Stimulated activated CD4-positive, alpha-beta T cell treated with anti-CD3 and anti-CD28 coated beads, TNF-alpha, amount 100 ng/mL, for 48 hours (primary cell): ENCODE measurements around the gene PTS.
A peak's percentile ranks its signal among the peaks of the same experiment; 100 is the strongest.

Source experiments
- DNase-seq, 3 donors: peaks; one replicate each; pipeline ENCODE4 v3.0.0-alpha.2; 2020; ENCODE audit warnings: low read depth in 3 of 3

PTS gene

DNA sequence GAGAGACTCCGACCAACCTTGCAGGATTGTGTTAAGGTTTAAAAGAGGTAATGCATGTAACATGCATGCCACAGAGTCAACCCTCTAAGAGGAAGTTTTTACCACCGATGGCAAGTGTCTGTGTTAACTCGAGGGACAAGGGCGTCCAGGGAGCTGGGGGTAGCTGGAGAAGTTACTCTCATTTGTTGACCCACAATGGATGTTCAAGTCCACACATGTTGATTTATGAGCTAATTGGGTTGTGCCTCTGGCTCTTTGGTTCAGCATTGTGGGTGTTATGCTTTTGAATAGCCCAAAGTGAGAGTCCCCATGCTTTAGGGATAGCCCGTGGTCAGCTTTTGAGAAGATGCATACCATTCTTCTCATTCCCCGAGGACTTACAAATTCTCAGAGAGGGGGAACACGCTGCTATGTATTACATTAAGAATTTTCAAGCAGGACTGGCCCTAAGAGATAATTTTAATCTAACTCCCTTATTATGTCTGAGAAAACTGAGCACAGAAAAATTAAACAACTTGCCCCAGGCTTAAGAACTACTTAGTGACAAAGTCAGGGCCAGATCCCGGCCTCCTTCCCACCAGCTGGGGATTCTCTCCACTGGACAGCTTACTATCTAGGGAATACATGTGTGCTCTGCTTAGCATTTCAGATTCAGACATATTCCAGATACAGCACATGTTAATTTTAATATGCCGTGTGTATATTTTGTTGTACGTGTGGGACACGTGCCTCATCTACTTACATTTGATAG is 39.6 kb downstream of the PTS start:
- DNase-seq: no peak

GRCh38 chr11:112266410-112266778 is 40.2 kb downstream of the PTS start:
- DNase-seq: no peak

DNA sequence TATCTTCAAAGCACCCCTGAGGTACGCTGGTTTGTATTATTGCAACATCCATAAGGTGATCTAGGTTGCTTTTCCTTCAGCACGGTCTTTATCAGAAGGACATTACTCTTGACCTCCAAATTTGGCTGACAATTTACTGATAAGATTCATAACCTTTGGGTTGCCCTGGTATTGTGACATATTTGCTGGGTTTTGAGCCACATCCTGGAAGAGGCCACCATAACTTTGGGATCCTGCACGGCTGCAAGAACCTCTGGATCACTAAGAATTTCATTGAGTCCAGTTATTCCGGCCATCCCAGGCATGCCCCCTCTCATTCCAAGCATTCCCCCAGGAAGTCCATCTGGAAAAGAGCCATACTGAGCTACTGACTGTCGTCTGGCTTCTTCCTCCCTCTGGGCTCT is 41.0 kb downstream of the PTS start:
- no peak for DNase-seq

- no peak for DNase-seq
These were observed 42.2 kb downstream of the PTS start for GRCh38 chr11:112268406-112268805.

DNA sequence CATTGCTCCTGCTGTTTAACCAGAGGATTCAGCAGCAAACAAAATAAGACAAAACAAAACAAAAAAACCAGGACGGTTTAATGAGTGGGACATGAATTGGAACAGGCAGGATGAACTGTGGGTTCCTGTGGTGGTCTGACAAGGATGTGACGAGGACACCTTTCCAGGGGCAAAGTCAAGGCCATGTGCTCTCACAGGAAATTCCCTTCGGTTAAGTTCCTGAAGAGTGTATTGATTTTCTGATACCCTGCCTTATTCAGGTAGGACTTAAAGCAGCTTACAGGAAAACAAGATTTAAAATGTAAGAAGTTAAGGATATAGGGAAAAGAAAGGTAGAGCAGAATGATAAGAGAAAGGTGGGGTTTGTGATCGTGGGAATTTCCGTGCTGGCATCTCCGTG is 42.9 kb downstream of the PTS start:
- no peak for DNase-seq

DNA sequence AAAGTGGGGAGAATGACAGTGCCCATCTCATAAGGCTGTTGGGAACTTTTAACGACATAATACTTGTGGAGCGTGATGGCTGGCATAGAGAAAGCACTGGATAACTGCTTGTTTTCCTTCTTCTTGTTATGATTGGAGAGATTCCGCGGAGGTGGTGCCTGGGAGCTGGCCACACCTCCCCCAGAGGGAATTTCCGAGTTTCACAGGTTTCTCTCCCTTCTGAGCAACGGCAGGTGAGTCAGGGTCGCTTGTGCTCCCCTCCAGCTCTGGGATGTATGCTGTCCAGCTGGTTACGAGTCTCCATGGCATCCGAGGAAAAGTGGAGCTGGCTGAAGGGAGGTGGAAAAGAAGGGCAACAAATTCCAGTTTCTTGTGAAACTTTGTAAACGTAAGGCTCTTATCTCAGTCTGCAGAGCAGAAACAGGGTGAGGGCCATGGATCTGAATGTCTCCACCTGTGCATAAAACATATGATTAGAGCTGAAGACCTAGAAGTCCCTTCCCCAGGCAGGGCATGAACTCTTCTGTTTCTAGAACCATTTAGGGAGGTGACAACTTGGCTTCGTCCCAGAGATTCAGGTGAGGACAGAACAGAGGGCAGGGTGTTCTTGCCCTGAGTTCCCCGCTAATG is 44.4 kb downstream of the PTS start:
- DNase-seq: no peak

- DNase-seq: no peak
These were observed 45.0 kb downstream of the PTS start for GRCh38 chr11:112271242-112271641.

- no peak for DNase-seq
These were observed 46.8 kb downstream of the PTS start for GRCh38 chr11:112273066-112273465.

DNA sequence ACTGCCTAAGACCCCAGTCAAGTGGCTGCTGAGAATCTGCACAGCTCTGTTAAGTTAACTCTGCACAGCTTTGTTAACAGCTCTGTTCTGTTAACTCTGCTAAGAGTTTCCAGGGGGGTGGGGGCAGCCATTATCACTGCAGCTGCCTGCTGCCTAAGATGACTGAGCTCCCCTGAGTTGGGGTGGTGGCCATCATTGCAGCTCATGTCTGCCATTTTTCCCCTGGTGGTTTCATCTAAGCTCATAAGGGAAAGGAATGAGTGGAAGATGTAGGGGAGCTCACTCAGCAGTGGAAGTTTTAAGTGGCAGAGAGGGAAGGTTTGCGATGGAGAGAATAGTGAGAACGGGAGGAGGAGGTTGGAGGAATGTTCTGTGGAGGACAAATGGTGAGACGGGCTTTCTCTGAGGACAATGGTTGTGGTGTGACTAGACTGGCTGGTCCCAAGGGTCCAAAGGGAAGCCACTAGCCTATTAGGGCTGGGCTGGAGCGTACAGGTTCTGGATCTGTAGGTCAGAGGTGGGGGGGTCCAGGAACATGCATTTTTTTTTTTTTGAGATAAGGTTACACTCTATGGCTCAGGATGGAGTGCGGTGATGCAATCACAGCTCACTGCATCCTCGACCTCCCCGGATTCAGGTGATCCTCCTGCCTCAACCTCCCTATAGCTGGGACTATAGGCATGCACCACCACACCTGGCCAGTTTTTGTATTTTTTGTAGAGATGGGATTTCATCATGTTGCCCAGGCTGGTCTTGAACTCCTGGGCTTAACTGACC is 48.0 kb downstream of the PTS start:
- DNase-seq: no peak

DNA sequence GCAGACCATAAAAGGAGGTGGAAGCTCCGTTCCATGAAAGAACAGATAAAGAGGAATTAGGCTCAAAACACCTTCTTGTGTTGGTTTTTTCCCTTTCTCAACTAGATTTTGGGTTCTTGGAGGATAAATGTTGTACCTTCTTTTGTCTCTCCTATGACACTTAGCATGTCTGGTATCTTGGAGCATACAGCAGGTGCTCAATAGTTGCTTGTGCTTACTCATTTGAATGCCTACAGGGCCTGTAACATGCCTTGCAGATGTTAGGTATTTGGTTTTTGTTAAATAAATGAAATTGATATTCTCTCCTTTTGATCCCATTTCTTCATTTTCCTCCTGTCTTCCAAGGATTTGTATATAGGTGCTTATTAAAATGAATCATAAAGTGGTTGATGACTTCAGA is 50.8 kb downstream of the PTS start:
- no peak for DNase-seq

DNA sequence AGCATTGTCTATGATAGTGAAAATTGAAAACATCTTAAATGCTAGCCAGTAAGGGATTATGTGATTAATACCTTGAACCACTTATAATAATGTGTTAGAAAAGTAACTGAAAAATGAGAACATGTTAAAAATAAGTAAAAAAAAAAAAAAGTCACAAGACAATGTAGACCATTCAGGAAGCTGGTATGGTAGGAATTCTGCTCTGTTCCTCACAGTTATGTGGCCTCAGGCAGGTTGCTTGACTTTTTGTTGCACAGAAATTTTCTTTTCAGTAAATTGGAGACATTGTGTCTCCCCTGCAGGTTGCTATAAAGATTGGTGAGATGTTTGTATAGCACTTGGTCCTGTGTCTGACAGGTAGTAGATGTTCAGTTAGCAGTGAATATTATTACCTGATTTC is 51.7 kb downstream of the PTS start:
- DNase-seq: no peak

DNA sequence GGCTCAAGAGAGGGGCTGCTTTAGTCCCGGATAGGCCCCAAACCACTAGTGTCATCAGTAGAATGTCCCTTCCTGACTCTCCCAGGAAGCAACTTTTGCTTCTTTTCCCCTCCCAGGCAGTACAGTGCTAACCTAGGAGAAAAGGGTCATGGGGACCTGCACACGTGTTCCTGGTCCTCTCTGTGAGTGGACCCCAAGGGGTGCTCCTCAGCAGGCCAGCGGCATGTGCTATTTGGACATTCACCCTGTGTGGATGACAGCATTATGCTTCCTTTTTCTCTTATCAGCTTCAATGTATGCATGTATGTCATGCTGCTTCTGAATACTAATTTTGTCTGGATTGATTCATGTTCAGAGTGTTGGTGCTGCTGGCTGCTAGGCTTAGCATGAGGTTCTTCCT is 52.6 kb downstream of the PTS start:
- no peak for DNase-seq

DNA sequence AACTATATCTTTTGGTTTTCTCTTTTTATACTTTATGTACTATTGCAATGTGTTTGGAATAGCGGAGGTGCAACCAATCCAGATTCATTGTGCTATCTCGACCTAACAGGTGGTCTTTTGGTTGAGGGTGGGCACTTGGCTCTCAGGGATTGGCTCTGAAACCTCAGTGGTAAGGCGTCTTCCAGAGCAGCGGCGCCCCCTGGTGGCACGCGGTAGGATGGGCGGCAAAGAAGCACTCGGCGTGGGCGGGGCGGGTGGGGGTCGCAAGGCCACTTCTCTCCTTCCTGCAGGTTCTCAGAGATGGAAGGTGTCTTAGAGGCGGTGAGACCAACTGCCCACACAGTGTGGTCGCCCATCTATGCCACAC is 53.7 kb downstream of the PTS start:
- peak; percentile 40 to 70 (median 66) for DNase-seq

DNA sequence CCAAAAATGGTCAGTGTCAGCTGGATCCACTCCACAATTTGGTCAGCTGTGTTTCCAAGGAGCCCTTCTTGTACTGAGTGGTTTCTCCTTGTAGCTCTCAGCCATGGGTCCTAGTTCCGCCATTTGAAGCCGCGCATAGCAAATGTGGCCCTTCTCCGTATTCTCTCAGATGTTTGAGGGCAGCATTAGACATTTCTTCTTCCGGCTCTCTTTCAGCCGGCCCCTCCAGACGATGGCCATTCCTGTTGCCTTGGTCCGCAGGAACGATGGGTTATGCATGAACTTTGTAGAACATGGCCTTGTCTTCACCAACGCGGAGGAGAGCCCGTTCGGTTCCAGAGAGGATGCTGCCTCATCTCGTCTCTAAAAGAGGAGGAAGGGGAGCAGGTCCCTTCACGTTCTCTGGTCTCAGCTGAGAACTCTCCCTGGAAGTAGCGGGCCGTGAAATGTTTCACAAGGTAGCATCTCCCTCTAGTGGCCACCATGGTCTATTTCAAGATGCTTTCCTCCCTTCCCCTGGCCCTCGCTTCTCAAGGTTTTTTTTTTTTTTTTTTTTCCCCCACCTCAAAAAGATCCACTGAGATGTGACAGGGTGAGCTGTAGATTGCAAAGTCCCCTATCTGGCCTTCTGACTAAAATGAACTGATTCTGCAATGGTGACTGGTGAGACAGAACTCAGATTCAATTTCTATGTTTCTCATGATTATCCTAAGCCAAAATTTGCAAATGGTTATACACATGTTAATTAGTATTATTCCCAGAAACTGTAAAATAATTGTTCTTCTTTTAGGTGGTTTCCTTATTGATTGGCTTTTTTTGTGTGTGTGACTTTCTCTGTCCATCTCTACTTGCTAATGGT is 54.3 kb downstream of the PTS start:
- DNase-seq: peak; percentile 32 to 57 (median 41)

DNA sequence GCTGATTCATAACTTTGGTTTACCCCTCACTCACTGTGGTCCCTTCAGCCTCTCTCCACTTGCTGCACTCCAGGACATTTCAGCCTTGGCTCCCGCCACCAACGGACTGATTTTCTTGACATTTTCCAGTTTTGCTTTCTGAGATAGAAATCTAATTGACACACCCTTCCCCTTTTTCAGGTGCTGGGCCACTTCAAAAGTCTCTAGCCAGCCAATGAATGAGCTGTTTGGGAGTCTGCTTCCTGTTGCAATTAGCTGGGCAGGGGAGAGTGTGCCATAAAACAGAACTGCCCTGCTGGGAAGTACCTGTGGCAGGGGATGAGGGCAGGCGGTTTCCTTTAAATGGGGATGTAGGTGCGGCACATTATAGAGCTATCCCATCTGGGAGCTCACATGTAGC is 55.5 kb downstream of the PTS start:
- no peak for DNase-seq
